GM18505 (cell line): ENCODE results near the gene DEFB131B.
"Not testable (repeated sequence)": the region's sequence is repeated elsewhere in the genome, so short reads cannot be mapped to it uniquely, and the experiment has no call there.

Experiments used
- ATAC-seq: cut with Tn5 transposase; IDR thresholded peaks from one replicate; pipeline ENCODE4 v1.9.1; 2021; ENCODE audit not compliant: unreplicated experiment
- POLR2A ChIP-seq: IDR thresholded peaks from 4 replicates; pipeline ENCODE4 v1.6.1; 2011; ENCODE audit warnings: borderline replicate concordance; ENCODE audit not compliant: insufficient read depth, insufficient read length; ENCODE audit errors: extremely low read depth

Gene DEFB131B

DNA sequence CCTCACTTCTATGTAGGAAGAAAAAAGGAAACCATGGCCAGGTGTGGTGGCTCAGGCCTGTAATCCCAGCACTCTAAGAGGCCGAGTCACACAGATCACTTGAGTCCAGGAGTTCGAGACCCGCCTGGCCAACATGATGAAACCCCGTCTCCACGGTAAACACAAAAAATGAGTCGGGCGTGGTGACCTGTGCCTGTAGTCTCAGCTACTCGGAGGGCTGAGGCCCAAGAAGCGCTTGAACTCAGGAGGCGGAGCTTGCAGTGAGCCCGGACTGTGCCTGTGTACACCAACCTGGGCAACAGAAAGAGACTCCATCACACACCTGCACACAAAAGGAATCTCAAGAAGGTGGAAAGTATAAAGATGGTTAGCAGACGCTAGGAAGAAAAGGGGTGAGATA, 17.7 kb downstream of the DEFB131B start:
- TF ChIP-seq POLR2A = no peak
- ATAC-seq = no peak

DNA sequence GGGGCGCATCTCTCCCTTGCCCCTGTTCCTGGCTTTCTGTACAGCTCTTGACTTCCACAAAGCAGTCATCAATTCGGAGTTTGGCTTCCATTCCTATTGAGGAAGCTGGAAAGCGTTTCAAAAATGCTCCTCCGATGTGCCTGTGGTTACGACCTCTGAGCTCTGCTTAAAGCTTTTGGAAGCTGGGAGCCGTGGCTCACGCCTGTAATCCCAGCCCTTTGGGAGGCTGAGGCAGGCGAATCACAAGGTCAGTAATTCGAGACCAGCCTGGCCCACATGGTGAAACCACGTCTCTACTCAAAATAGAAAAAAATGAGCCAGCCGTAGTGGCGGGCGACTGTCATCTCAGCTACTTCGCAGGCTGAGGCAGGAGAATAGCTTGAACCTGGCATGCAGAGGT, 22.9 kb downstream of the DEFB131B start:
- not testable (repeated sequence) for ATAC-seq

DNA sequence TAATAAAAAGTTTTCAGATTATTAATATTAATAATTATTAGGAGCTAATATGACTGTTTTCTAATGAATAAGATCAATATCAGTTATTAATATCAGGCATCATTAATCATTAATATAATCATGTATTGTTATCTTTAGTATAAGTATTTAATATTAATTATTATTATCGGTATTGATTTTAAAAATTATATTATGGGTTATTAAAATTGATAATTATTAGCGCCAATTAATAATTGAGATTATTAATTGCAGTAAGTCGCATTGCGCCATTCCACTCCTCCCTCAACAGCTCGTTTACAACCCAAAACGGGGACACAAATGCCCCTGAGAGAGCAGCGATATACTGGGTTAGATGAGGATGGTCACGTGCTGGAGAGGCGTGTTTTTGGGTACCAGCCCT, 30.0 kb downstream of the DEFB131B start:
- no peak for ATAC-seq
- no peak for TF ChIP-seq POLR2A

DNA sequence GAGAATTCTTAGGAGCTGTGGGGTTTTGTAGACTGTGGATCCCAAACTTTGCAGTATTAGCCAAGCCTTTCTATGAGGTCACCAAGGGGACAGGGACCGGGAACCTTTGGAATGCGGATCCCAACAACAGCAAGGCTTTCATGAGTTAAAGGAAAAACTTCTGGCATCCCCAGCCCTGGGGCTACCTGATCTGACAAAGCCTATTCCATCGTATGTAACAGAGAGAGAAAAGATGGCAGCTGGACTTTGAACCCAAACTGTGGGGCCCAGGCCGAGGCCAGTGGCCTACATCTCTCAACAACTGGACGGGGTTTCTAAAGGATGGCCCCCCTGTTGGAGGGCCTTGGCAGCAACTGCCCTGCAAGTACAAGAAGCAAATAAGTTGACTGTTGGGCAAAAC, 32.5 kb downstream of the DEFB131B start:
- ATAC-seq = not testable (repeated sequence)

DNA sequence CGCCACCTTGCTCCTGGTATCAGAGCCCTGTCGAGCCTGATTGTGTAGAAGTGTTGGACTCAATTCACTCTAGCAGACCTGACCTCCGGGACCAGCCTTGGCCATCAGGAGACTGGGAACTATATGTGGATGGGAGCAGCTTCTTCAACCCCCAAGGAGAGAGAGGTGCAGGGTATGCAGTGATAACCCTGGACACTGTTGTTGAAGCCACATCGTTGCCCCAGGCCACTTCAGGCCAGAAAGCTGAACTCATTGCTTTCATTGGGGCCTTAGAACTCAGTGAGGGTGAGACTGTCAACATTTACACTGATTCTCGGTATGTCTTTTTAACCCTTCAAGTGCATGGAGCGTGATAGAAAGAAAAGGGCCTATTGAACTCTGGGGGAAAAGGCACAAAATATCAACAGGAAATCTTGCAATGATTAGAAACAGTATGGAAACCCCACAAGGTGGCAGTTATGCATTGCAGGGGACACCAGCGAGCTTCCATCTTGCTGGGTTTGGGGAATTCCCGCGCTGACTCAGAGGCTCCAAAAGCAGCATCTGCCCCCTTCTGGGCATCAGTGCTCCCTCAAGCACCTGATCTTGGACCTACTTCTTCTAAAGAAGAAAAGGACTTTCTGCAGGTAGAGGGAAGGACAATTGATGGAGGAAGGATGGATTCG, 33.2 kb downstream of the DEFB131B start:
- not testable (repeated sequence) for ATAC-seq

DNA sequence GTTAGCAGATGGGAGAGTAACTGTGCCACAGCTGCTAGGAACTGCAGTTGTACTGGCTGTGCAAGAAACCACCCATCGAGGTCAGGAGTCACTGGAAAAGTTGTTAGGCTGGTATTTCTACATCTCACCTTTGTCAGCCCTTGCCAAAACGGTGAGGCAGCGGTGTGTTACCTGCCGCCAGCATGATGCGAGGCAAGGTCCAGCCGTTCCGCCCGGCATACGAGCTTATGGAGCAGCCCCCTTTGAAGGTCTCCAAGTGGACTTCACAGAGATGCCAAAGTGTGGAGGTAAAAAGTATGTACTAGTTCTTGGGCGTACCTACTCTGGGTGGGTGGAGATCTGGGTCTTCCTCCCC, 33.7 kb downstream of the DEFB131B start:
- ATAC-seq = not testable (repeated sequence)

DNA sequence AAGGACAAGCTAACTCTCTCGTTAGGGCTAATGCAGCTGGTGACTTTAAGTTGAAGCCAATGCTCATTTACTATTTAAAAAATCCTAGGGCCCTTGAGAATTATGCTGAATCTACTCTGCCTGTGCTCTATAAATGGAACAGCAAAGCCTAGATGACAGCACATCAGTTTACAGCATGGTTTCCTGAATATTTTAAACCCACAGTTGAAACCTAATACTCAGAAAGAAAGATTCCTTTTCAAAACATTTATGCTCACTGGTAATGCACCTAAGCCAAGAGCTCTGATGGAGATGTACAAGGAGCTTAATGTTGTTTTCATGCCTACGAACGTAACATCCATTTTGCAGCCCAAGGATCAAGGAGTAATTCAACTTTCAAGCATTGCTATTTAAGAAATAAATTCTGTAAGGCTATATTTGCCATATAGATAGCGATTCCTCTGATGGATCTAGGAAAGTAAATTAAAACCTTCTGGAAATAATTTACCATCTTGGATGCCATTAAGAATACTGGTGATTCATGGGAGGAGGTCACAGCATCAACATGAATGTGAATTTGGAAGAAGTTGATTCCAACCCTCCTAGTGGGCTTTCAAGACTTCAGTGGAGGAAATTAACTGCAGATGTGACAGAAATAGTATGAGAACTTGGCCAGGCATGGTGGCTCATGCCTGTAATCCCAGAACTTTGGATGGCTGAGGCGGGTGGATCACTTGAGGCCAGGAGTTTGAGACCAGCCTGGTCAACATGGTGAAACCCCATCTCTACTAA, 35.7 kb downstream of the DEFB131B start:
- no peak for TF ChIP-seq POLR2A
- no peak for ATAC-seq

DNA sequence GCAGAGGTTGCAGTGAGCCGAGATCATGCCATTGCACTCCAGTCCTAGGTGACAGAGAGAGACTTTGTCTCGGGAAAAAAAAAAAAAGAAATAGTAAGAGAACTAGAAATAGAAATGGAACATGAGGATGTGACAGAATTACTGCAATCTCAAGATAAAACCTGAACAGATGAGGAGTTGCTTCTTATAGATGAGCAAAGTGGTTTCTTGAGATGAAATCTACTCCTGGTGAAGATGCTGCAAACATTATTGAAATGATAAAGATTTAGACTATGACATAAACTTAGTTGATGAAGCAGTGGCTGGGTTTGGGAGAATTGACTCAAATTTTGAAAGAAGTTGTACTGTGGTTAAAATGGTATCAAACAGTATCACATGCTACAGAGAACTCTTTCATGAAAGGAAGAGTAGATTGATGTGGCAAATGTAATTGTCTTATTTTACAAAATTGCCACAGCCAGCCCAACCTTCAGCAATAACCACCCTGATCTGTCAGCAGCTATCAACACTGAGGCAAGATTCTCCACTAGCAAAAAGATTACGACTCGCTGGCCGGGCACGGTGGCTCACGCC, 36.5 kb downstream of the DEFB131B start:
- no peak for ATAC-seq
- no peak for TF ChIP-seq POLR2A

DNA sequence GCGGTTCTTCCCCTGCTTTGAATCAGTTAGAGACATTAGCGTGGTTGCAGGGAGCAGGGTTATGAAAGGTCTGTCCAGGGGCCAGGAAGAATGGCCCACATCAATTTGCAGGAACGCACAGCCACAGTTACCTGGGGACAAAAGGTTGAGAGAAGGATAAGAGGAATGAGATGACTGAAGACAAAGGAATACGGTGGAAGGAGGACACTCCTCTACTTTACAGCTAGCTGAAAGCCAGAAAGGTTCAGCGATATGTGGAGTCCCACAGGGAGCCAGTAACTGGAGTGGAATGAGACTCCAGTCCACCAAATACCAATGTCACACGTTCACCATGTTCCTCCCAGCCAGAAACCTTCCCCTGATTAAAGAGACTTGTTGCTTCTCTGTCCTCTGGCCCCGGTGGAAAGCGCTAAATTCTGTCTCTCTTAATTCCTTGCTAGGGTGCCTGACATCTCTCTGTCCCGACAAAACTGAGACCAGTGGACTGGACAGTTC, 39.4 kb downstream of the DEFB131B start:
- TF ChIP-seq POLR2A = no peak
- ATAC-seq = no peak

DNA sequence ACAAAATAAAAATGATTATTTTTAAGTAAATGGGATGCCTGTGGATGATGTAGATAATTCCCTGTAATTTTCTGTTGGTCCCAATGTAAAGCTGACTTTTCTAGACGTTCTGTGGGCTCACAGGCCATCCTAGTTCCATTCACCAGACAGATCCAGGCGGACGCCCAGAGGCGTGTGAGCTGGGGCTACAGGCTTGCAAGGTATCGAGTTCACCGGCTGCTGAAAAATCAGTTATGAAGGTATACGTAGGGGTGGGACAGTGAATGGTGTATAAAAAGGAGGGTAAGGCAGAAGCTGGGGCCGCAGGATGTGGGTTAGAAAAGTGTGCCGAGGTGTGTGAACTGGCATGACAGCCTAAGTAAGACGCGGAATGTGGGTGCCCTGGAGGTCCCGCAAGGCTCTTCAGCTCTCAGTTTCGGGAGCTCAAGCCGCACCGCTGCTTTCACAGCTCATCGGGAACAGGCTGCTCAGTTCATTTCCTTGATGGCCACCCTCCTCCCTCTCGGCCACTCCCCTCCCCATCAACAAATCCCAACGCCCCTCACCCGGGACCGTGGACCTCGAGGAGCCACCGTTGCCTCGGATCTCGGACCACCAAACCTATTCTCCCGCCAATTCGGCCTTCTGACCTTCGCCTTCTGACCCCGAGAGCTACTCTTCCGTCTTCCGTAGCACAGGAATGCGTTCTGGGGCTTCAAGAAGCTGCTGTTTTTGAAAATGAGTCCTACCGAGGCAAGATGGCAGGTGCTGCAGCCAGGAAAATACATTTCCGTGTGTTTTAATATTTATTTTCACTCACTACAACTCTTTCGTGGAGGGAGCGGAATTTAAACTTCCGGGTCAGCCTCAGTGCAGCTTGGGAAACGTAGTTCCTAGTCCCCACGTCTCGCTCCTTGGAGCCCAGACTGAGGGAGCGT, 49.8 kb downstream of the DEFB131B start, which contains the start of gene XNDC1N:
TSS of gene XNDC1N (minus strand) at position 775 of the 917 bp plus-strand sequence. CDS start 5,241 bp downstream, outside the sequence.
- ATAC-seq = peak; percentile 60
- TF ChIP-seq POLR2A = peak; percentile 70

DNA sequence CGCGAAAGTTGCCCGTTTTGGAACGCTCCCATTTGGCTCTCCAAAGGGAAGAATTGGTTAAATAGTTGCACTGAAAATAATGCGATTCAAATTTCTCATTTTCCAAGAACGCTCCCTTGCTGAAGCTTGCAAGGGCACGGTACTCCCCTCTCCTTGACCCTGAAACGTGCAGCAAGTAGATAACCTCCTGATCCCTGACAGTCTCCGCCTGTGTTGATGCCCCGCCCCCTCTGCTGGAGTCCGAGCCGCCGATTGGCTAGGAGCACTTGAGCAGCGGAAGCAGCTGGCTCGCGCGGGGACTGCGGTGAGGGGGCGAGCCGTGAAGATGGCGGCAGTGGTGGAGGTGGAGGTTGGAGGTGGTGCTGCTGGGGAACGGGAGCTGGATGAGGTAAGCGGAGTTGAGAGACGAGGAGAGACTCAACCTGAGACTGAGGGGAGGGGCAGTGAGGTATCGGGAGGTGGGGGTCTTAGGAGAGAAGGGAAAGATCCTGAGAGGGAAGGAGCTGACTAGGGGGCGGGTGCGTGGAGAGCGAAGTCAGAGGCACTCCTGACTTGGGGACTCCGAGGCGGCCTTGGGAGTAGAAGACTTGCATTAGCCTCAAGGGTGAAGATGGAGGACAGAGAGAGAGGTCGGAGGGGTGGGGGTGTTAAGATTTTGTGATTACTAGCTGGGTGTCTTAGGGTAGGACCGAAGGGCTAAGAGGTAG, 50.6 kb downstream of the DEFB131B start, which contains the start of gene RNF121:
TSS of gene RNF121 (plus strand) at position 310 of the 707 bp plus-strand sequence. CDS start at position 326, 16 bp downstream.
- peak; percentile 90 for TF ChIP-seq POLR2A

DNA sequence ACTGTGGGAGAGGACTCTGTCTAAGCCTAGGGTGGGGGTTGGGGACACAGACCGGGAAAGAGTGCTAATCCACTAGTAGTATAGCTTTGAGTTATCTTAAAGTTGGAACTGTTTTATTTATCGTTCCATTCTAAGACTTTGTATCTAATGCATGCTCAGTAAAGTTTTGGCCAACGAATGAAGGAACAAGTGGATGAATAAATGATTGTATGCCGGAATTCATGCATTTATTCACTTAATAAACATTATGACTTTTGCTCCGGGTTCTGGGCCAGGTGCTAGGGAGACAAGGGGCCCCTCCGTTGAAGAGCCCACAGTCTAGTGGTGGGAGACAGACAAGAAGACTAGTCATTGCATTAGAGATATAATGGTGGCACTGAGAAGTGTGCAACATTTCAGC, 51.2 kb downstream of the DEFB131B start:
- no peak for TF ChIP-seq POLR2A
- no peak for ATAC-seq

More for the DNA sequence above, 50.6 kb downstream of the DEFB131B start, which contains the start of gene RNF121:
- peak; percentile 80 for ATAC-seq
